Erythroblast (primary cell): ENCODE results near the gene CDKN2B-AS1.

Experiments
- DNase-seq, 2 experiments: peaks; one replicate each; lab custom pipeline; 2025; lab: John Stamatoyannopoulos, UW
- GATA1 ChIP-seq: IDR thresholded peaks from 2 replicates; pipeline ENCODE4 v1.6.1; 2011; ENCODE audit warnings: low read depth, mild to moderate bottlenecking, control low read depth, low read length, moderate library complexity
- POLR2A ChIP-seq: IDR thresholded peaks from 2 replicates; pipeline ENCODE4 v1.6.1; 2011; ENCODE audit warnings: mild to moderate bottlenecking, low read length

CDKN2B-AS1 gene

DNA sequence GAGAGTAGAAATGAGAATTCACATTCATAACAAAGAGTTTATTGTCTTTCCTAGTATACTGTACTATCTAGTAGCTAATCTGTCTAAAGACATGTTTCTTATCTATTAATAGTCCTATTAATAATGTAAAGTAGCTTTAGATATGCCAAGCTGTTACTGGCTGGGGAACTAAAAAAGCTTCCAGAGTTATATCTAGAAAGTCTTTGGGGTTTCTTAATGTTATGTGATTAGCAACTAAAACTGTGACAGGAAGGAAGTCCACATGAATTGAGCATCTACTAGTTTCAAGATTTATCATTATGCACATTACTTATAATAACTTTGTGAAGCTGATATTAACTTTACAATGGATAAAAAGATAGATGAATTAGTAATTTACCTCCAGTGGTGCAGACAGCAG is 137.2 kb downstream of the CDKN2B-AS1 start:
- TF ChIP-seq GATA1 (no peak), POLR2A (no peak)
- DNase-seq: no peak

- TF ChIP-seq POLR2A (no peak), GATA1 (no peak)
- no peak for DNase-seq
Measured at GRCh38 chr9:22134390-22134789, 139.8 kb downstream of the CDKN2B-AS1 start.

DNA sequence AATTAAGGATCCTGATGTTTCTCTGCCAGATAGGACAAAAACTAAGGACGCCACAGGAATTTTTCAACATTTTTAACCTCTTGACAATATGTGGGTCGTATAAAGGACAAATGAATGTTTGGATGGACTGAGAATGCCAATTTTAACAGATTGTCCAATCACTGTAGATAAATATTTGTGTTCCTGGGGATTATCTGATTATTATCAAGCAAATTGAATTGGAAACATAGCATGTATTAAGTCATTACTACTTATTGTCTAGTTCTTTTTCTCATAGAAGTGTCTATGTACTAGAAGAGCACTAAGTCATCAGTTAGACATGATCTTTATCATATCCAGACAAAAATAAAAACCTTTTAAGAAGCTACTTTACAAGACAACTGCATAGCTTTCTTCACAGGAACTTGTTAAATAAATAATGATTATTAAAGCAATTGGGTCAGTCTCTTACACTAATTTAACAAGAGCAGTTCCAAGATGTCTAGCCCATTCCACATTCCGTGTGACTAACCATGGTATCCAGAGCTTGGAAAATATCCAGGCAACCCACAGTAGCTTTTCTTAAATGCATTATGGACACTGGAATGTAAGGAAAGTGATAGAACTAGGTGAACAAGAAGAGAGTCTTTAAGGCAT is 142.0 kb downstream of the CDKN2B-AS1 start:
- DNase-seq: no peak
- TF ChIP-seq GATA1: no peak
- TF ChIP-seq POLR2A: no peak

DNA sequence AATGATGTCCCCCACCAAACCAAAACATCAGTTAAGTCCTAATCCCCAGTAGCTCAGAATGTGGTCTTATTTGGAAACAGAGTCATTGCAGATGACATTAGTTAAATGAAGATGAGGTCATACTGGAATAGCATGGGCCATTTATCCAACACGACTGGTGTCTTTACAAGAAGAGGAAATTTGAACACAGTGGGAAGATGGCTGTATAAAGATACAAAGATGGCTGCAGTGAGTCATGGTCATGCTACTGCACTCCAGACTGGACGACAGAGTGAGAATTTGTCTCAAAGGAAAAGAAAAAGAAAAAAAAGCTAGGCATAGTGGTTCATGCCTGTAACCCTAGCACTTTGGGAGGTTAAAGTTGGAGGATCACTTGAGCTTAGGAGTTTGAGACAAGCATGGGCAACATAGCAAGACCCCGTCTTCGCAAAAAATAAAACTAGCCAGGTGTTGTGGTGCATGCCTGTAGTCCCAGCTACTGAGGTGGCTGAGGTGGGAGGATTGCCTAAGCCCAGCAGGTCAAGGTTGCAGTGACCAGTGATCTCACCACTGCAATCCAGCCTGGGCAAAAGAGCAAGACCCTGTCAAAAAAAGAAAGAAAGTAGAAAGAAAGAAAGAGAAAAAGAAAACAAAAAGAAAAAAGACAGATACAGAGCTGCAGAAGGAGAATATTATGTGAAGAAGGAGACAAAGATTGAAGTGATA is 144.5 kb downstream of the CDKN2B-AS1 start:
- DNase-seq: no peak
- TF ChIP-seq POLR2A (no peak), GATA1 (no peak)

DNA sequence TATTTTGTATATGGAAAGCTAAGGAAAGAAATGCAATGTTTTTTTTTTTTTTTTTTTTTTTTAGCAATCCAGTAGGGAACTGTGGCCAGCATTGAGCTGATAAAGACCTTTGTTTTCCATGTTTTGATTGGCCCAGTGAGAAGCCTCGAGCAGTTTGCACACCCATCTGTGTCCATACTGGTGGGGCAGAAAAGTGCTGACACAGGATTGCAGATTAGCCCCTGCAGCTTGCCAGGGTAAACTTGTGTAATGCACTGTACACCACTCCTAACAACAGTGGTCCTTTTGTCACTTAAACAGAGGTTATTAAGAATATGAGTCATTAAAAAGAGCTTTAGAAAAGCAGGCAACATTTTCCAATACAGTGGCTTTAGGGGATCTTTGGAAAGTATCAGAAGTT is 147.3 kb downstream of the CDKN2B-AS1 start:
- TF ChIP-seq POLR2A: no peak
- no peak for TF ChIP-seq GATA1

GRCh38 chr9:22142671-22143070 is 148.1 kb downstream of the CDKN2B-AS1 start:
- DNase-seq: no peak
- no peak for TF ChIP-seq POLR2A
- no peak for TF ChIP-seq GATA1

More for the DNA sequence above, 147.3 kb downstream of the CDKN2B-AS1 start:
- no peak for DNase-seq

DNA sequence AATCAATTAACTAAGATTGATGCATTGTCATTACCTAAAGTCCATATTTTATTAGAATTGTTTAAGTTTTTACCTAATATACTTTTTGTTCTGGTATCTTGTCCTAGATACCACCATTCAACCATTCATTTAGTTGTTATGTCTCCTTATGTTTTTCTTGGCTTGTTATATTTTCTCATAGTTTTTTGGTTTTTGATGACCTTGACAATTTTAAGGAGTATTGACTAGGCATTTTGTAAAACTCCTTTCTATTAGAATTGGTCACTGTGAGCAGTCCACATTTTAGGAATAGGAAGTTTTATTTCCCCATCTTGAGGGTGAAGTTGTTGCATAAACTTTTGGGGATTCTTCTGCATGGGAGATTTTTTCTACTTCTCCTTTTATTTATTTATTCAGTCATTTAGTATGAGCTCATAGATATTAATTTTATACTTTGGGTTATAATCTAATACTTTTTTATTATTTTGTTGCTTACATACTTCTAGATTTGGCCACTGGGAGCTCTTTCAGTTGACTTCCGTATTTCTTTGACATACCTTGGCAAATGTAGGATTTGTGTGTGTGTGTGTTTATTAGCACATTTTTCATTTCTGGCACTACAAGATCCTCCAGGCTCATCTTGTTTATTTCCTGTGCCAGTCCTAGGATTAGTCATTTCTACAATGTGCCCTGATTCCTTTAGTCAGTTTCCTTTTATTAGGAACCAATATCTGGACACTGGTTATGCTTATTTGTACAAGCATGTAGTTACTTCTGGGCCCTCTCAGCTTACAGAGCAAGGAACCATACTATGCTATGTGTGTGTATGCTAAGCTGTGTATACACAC is 149.4 kb downstream of the CDKN2B-AS1 start:
- DNase-seq: no peak
- TF ChIP-seq POLR2A (no peak), GATA1 (no peak)

DNA sequence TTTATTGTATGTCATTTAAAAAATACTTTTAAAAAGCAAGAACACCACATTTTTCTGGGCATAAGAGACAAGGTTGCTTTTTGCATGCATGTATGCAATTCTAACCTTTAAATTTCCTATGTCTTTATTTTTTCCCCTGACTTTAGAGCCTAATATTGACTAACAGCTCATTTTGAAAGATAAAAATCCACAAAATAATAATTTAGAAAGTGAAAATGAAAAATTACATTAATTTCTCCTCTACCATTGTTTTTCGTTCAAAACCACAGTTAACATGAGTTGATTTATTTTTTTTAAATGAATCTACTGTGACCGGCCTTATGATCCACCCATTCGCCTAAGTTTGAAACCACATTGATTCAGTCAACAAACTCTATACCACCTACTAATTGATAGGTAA is 152.0 kb downstream of the CDKN2B-AS1 start:
- TF ChIP-seq GATA1 (no peak), POLR2A (no peak)
- DNase-seq: no peak

DNA sequence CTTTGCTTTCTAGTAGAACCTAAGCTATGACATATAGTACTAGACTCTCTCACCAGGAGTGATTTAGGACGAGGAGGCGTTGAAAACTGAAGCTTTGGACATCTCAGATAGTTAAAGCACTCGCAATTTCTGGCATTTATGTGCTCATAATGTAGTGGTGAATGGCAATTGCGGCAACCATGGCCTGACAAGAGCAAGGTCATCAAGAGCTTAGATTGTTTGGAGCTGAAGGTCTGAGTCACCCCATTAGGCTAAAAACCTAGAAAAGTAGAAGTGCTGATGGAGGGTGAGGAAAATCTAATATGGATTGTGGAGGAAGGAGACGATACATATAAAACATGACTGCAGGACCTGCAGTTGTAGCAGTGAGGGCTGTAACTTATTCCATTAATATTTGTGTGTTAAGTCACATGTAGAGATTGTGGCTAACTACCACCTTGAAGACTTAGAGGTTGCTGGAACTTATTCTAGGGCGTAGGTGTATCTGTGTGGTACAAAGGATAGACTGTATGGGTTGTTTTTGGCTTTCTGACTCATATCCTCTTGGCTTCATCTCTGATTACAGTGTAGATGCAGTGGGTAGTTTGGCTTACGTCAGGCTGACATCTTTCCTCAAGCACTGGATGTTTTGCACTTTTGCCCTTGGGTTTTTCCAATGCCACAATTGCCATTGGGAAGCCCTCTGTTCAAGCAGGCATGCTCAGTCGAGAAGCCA is 153.4 kb downstream of the CDKN2B-AS1 start:
- no peak for TF ChIP-seq POLR2A
- no peak for TF ChIP-seq GATA1
- DNase-seq: no peak

GRCh38 chr9:22148528-22148875 is 153.9 kb downstream of the CDKN2B-AS1 start:
- no peak for DNase-seq

GRCh38 chr9:22148876-22149637 is 154.5 kb downstream of the CDKN2B-AS1 start:
- TF ChIP-seq POLR2A (no peak), GATA1 (no peak)
- no peak for DNase-seq

More at GRCh38 chr9:22148528-22148875, 153.9 kb downstream of the CDKN2B-AS1 start:
- TF ChIP-seq GATA1 (no peak), POLR2A (no peak)

GRCh38 chr9:22154064-22154463 is 159.5 kb downstream of the CDKN2B-AS1 start:
- TF ChIP-seq POLR2A (no peak), GATA1 (no peak)
- DNase-seq: no peak

DNA sequence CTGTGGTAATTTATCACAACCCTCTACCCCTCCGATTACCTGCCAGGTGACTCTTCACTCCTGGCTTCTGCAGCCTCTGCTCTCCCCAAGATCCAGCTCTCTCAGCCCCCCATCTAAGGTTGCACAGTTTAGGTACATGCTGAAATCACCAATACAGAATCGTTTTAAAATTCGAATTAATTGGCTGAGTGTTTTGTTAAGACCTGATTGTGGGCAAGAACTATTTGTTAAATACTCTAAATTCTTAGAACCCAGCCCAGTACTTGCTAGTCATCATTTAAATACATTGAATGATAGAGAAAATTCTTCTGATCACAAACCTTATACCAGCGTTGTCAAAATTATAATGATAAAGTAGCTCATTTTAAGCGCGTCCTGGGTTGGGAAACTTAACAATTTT is 162.0 kb downstream of the CDKN2B-AS1 start:
- no peak for DNase-seq
- TF ChIP-seq POLR2A (no peak), GATA1 (no peak)

DNA sequence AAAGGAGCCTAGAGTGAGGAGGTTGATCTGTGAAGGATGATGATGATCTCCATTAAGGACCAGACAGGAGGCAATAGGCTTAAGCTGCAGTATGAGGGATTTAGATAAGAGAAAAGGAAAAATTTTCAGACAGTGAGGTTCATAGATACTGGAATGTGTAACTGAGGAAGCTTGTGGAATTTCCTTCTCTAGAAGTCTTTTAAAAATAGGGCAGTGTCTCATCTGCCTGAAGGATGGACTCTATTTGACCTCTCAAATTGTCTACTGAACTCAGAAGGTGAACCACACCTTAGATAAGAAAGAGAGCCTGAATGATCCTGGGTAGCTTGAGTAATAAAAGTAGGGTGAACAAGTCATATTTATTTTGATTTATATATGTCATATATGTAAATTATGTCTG is 162.7 kb downstream of the CDKN2B-AS1 start:
- no peak for TF ChIP-seq GATA1
- TF ChIP-seq POLR2A: no peak

More for the DNA sequence above, 162.7 kb downstream of the CDKN2B-AS1 start:
- DNase-seq: no peak
